22Rv1 (cell line): ENCODE measurements around the gene IP6K1.

Experiments used
- ZFX ChIP-seq: fragments of 450-650 bp; IDR thresholded peaks from 2 replicates; pipeline ENCODE4 v1.6.1; 2017; ENCODE audit warnings: antibody characterized with exemption, borderline replicate concordance
- TF ChIP-seq, protein P1 (sequence below): fragments of 450-650 bp; IDR thresholded peaks from 2 replicates; pipeline ENCODE4 v1.5.1; 2017; ENCODE audit warnings: mild to moderate bottlenecking

- TF ChIP-seq, protein P1, sequence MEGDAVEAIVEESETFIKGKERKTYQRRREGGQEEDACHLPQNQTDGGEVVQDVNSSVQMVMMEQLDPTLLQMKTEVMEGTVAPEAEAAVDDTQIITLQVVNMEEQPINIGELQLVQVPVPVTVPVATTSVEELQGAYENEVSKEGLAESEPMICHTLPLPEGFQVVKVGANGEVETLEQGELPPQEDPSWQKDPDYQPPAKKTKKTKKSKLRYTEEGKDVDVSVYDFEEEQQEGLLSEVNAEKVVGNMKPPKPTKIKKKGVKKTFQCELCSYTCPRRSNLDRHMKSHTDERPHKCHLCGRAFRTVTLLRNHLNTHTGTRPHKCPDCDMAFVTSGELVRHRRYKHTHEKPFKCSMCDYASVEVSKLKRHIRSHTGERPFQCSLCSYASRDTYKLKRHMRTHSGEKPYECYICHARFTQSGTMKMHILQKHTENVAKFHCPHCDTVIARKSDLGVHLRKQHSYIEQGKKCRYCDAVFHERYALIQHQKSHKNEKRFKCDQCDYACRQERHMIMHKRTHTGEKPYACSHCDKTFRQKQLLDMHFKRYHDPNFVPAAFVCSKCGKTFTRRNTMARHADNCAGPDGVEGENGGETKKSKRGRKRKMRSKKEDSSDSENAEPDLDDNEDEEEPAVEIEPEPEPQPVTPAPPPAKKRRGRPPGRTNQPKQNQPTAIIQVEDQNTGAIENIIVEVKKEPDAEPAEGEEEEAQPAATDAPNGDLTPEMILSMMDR, result no peak
- TF ChIP-seq ZFX, result no peak
Observed at GRCh38 chr3:49759226-49759625, 27.1 kb downstream of the IP6K1 start.
